B cell (primary cell): ENCODE measurements around the gene DRC7.

Experiments used
- EZH2 ChIP-seq: IDR thresholded peaks from 2 replicates; pipeline ENCODE4 v1.6.1; 2012; ENCODE audit warnings: borderline replicate concordance, low read depth, mild to moderate bottlenecking, moderate library complexity, low read length; ENCODE audit not compliant: insufficient read depth, poor library complexity, severe bottlenecking
- TF ChIP-seq, protein P1 (sequence below): fragments of 200-600 bp; IDR thresholded peaks from one replicate; pipeline ENCODE4 v1.8.0; 2022; ENCODE audit warnings: antibody characterized with exemption, mild to moderate bottlenecking

DNA sequence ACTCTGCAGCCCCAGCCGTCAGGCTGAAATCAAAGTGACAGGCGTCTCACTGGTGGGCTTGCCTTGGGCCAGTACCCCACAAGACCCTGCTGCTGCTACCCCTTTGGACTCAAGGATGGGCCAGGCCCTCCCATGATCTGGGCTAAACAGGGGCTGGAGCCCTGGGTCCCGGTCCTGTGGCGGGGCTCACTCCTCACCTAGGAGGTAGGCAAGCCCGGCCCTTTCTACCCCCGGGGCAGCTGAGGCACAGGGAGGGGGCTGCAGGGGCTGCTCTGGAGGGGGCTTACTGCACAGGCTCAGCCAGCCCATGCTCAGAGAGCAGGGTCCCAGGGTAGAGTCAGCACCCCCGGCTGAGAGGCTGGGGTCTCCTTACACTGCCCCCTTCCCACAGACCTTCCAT, 64.5 kb downstream of the DRC7 start:
- TF ChIP-seq, protein P1, sequence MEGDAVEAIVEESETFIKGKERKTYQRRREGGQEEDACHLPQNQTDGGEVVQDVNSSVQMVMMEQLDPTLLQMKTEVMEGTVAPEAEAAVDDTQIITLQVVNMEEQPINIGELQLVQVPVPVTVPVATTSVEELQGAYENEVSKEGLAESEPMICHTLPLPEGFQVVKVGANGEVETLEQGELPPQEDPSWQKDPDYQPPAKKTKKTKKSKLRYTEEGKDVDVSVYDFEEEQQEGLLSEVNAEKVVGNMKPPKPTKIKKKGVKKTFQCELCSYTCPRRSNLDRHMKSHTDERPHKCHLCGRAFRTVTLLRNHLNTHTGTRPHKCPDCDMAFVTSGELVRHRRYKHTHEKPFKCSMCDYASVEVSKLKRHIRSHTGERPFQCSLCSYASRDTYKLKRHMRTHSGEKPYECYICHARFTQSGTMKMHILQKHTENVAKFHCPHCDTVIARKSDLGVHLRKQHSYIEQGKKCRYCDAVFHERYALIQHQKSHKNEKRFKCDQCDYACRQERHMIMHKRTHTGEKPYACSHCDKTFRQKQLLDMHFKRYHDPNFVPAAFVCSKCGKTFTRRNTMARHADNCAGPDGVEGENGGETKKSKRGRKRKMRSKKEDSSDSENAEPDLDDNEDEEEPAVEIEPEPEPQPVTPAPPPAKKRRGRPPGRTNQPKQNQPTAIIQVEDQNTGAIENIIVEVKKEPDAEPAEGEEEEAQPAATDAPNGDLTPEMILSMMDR = no peak
- TF ChIP-seq EZH2 = no peak
